Mesenchymal stem cell (in vitro differentiated cells and primary cell): ENCODE measurements around the gene HNF4A.
A peak's percentile ranks its signal among the peaks of the same experiment; 100 is the strongest.

Source experiments
- DNase-seq: peaks from one replicate; pipeline ENCODE4 v3.0.0-alpha.2; 2013
- H2AFZ ChIP-seq: one replicate; pipeline ENCODE4 v1.6.1; 2013; ENCODE audit warnings: low read depth, mild to moderate bottlenecking, control low read depth, inconsistent platforms, low read length, moderate library complexity
- H2AK5ac ChIP-seq: 2 replicates; pipeline ENCODE4 v1.6.1; 2013; ENCODE audit warnings: low read length, moderate library complexity, mild to moderate bottlenecking, inconsistent platforms; ENCODE audit not compliant: severe bottlenecking
- H2BK120ac ChIP-seq: one replicate; pipeline ENCODE4 v1.6.1; 2013; ENCODE audit warnings: low read depth, mild to moderate bottlenecking, inconsistent platforms, low read length, moderate library complexity
- H2BK12ac ChIP-seq, 2 experiments: one replicate each; pipeline ENCODE4 v1.6.1; 2013; ENCODE audit warnings: inconsistent platforms in 2 of 2, low read length in 2 of 2, mild to moderate bottlenecking in 2 of 2, moderate library complexity in 2 of 2, control low read depth in 1 of 2
- H2BK15ac ChIP-seq: one replicate; pipeline ENCODE4 v1.6.1; 2013; ENCODE audit warnings: mild to moderate bottlenecking, low read depth, inconsistent platforms; ENCODE audit not compliant: poor library complexity, severe bottlenecking
- H2BK5ac ChIP-seq: 2 replicates; pipeline ENCODE4 v1.6.1; 2013; ENCODE audit warnings: low read depth, mild to moderate bottlenecking, low read length, control low read depth, inconsistent platforms; ENCODE audit not compliant: poor library complexity, severe bottlenecking
- H3K14ac ChIP-seq, 2 experiments: one replicate each; pipeline ENCODE4 v1.6.1; 2013; ENCODE audit warnings: inconsistent platforms in 2 of 2, low read length in 2 of 2, control low read depth in 1 of 2, mild to moderate bottlenecking in 1 of 2, moderate library complexity in 1 of 2
- H3K18ac ChIP-seq, 2 experiments: one replicate each; pipeline ENCODE4 v1.6.1; 2013; ENCODE audit warnings: inconsistent platforms in 2 of 2, low read length in 2 of 2, control low read depth in 1 of 2, low read depth in 1 of 2, mild to moderate bottlenecking in 1 of 2
- H3K23ac ChIP-seq, 2 experiments: one replicate each; pipeline ENCODE4 v1.6.1; 2013; ENCODE audit warnings: inconsistent platforms in 2 of 2, low read length in 2 of 2, mild to moderate bottlenecking in 2 of 2, moderate library complexity in 2 of 2, control low read depth in 1 of 2
- H3K27ac ChIP-seq: 2 replicates; pipeline ENCODE4 v1.5.1; 2013; ENCODE audit warnings: mild to moderate bottlenecking, moderate library complexity, low read length, control low read depth, inconsistent platforms; ENCODE audit not compliant: poor library complexity, severe bottlenecking
- H3K27me3 ChIP-seq, 2 experiments: 2 replicates each; pipeline versions ENCODE4 v1.6.1 to v1.7.0; 2013; ENCODE audit warnings: low read length in 2 of 2, mild to moderate bottlenecking in 2 of 2, moderate library complexity in 2 of 2, control low read depth in 1 of 2, inconsistent platforms in 1 of 2; ENCODE audit not compliant: control insufficient read depth in 1 of 2, insufficient read depth in 1 of 2
- H3K36me3 ChIP-seq, 2 experiments: 2 replicates each; pipeline versions ENCODE4 v1.6.1 to v1.7.0; 2013; ENCODE audit warnings: low read length in 2 of 2, control low read depth in 1 of 2, inconsistent platforms in 1 of 2, low read depth in 1 of 2, mild to moderate bottlenecking in 1 of 2; ENCODE audit not compliant: insufficient read depth in 2 of 2, control insufficient read depth in 1 of 2
- H3K4ac ChIP-seq, 2 experiments: one replicate each; pipeline ENCODE4 v1.6.1; 2013; ENCODE audit warnings: inconsistent platforms in 2 of 2, low read length in 2 of 2, mild to moderate bottlenecking in 2 of 2, moderate library complexity in 2 of 2, control low read depth in 1 of 2, low read depth in 1 of 2
- H3K4me1 ChIP-seq: 2 replicates; pipeline ENCODE4 v1.6.1; 2013; ENCODE audit warnings: low read depth, low read length, control low read depth; ENCODE audit not compliant: control insufficient read depth, insufficient read depth
- H3K4me2 ChIP-seq: 2 replicates; pipeline ENCODE4 v1.6.1; 2013; ENCODE audit warnings: low read length, mild to moderate bottlenecking, inconsistent platforms; ENCODE audit not compliant: poor library complexity, severe bottlenecking
- H3K4me3 ChIP-seq, 2 experiments: 2 replicates each; pipeline versions ENCODE4 v1.5.1 to v1.7.0; 2013; ENCODE audit warnings: low read length in 2 of 2, mild to moderate bottlenecking in 2 of 2, control low read depth in 1 of 2, low read depth in 1 of 2; ENCODE audit not compliant: insufficient read depth in 1 of 2
- H3K79me1 ChIP-seq: replicated peaks from 2 replicates; pipeline ENCODE4 v1.6.1; 2013; ENCODE audit warnings: mild to moderate bottlenecking, control low read depth, low read length, inconsistent platforms; ENCODE audit not compliant: poor library complexity, severe bottlenecking
- H3K9ac ChIP-seq: 2 replicates; pipeline ENCODE4 v1.7.0; 2013; ENCODE audit warnings: mild to moderate bottlenecking, low read length, moderate library complexity
- H3K9me3 ChIP-seq: 2 replicates; pipeline ENCODE4 v1.7.0; 2013; ENCODE audit warnings: mild to moderate bottlenecking, low read length; ENCODE audit not compliant: control insufficient read depth
- H4K8ac ChIP-seq: one replicate; pipeline ENCODE4 v1.6.1; 2013; ENCODE audit warnings: inconsistent platforms, mild to moderate bottlenecking, low read length, moderate library complexity
- H4K91ac ChIP-seq: one replicate; pipeline ENCODE4 v1.6.1; 2013; ENCODE audit warnings: mild to moderate bottlenecking, low read length, inconsistent platforms
- WGBS: methylation state at CpG from one replicate; pipeline ENCODE4 v1.1.7; 2013; ENCODE audit warnings: mixed read lengths; 5-methylcytosine and 5-hydroxymethylcytosine counted together

HNF4A gene

GRCh38 chr20:44403194-44404112, 48.0 kb downstream of the HNF4A start:
- no peak overlapping the region for H2AFZ ChIP-seq
- H3K14ac ChIP-seq = no peak overlapping the region
- H3K23ac ChIP-seq = no peak overlapping the region
- no peak overlapping the region for H4K8ac ChIP-seq
- peaks cover 27% of the 10 kb centered on the region for H3K4me1 ChIP-seq
- no peak overlapping the region for H3K18ac ChIP-seq
- no peak overlapping the region for H3K9ac ChIP-seq
- H2BK12ac ChIP-seq = no peak overlapping the region
- no peaks in the 10 kb centered on the region for H3K36me3 ChIP-seq
- H2BK5ac ChIP-seq = no peak overlapping the region
- H3K4me3 ChIP-seq = no peak overlapping the region
- no peak overlapping the region for H3K4ac ChIP-seq
- H4K91ac ChIP-seq = no peak overlapping the region
- no peak for DNase-seq
- 81% methylated on average over 7 of the region's 11 CpGs for WGBS
- peaks cover 22 to 76% of the 10 kb centered on the region in 2 experiments for H3K27me3 ChIP-seq
- no peak overlapping the region for H3K4me2 ChIP-seq
- H3K9me3 ChIP-seq = no peaks in the 10 kb centered on the region
- H3K27ac ChIP-seq = no peak overlapping the region
- H2BK120ac ChIP-seq = no peak overlapping the region
- no peak overlapping the region for H2BK15ac ChIP-seq
- H3K79me1 ChIP-seq = no peaks in the 10 kb centered on the region
- H2AK5ac ChIP-seq = peak overlapping the region; percentile 29

GRCh38 chr20:44404204-44405181, 49.0 kb downstream of the HNF4A start:
- H2BK120ac ChIP-seq = no peak overlapping the region
- 83% methylated on average over 19 of the region's 21 CpGs for WGBS
- H3K36me3 ChIP-seq = no peaks in the 10 kb centered on the region
- peak overlapping the region in 1 of 2 experiments; percentile 84 for H3K14ac ChIP-seq
- no peak overlapping the region for H3K4me2 ChIP-seq
- no peak overlapping the region for H4K8ac ChIP-seq
- H3K4me3 ChIP-seq = peak overlapping the region in 1 of 2 experiments; percentile 31
- no peak overlapping the region for H4K91ac ChIP-seq
- H3K27ac ChIP-seq = no peak overlapping the region
- DNase-seq = no peak
- no peak overlapping the region for H3K23ac ChIP-seq
- H3K4me1 ChIP-seq = peaks cover 27% of the 10 kb centered on the region
- H2AK5ac ChIP-seq = no peak overlapping the region
- H2AFZ ChIP-seq = no peak overlapping the region
- no peak overlapping the region for H2BK15ac ChIP-seq
- peak overlapping the region in 1 of 2 experiments; percentile 42 for H3K18ac ChIP-seq
- no peak overlapping the region for H2BK12ac ChIP-seq
- no peak overlapping the region for H2BK5ac ChIP-seq
- H3K79me1 ChIP-seq = no peaks in the 10 kb centered on the region
- no peak overlapping the region for H3K4ac ChIP-seq
- no peaks in the 10 kb centered on the region for H3K9me3 ChIP-seq
- H3K9ac ChIP-seq = no peak overlapping the region
- peaks cover 15 to 65% of the 10 kb centered on the region in 2 experiments for H3K27me3 ChIP-seq

GRCh38 chr20:44405257-44405656, 49.8 kb downstream of the HNF4A start:
- Histone ChIP-seq H3K79me1 (no peaks in the 10 kb centered on the region), H3K27ac (no peak overlapping the region), H2AK5ac (no peak overlapping the region), H4K8ac (no peak overlapping the region), H2BK15ac (no peak overlapping the region), H2BK5ac (no peak overlapping the region), H3K18ac (no peak overlapping the region), H3K4ac (no peak overlapping the region), H4K91ac (no peak overlapping the region), H3K4me3 (no peak overlapping the region), H3K36me3 (no peaks in the 10 kb centered on the region), H3K4me2 (no peak overlapping the region), H3K23ac (no peak overlapping the region), H2BK120ac (no peak overlapping the region), H3K4me1 (peaks cover 27% of the 10 kb centered on the region), H3K9me3 (no peaks in the 10 kb centered on the region), H3K9ac (no peak overlapping the region), H3K14ac (no peak overlapping the region), H2BK12ac (no peak overlapping the region), H2AFZ (no peak overlapping the region), H3K27me3 (peaks cover 8 to 61% of the 10 kb centered on the region in 2 experiments)
- no peak for DNase-seq
- 86% methylated on average over 6 of the region's 6 CpGs for WGBS
